GM13976 (cell line): ENCODE data around the gene IQGAP2.
A peak's percentile ranks its signal among the peaks of the same experiment; 100 is the strongest.

Source experiments
- DNase-seq: peaks from one replicate; pipeline ENCODE4 v3.0.0; 2012; ENCODE audit warnings: low spot score
- CTCF ChIP-seq: IDR thresholded peaks from 2 replicates; pipeline ENCODE4 v1.5.1; 2012; ENCODE audit warnings: borderline replicate concordance, mild to moderate bottlenecking; ENCODE audit not compliant: insufficient read depth; ENCODE audit errors: extremely low read depth, missing control alignments, control extremely low read depth
- in situ Hi-C: fragments of 300-500 bp; cut with MboI; formaldehyde crosslinking; loops from one replicate; pipeline ENCODE4 v1.12.0; 2022; ENCODE audit warnings: low sequenced_read_pairs, mixed read lengths, inconsistent platforms; ENCODE audit not compliant: unreplicated experiment

Gene IQGAP2

GRCh38 chr5:76582230-76583162 is 179.4 kb downstream of the IQGAP2 start:
- peak; percentile 35 for DNase-seq
- no peak for TF ChIP-seq CTCF
- in situ Hi-C loops: no loop called here

- in situ Hi-C loops: no loop called here
- DNase-seq: no peak
Measured at GRCh38 chr5:76583163-76584047, 180.3 kb downstream of the IQGAP2 start.

GRCh38 chr5:76585783-76586217 is 182.7 kb downstream of the IQGAP2 start:
- TF ChIP-seq CTCF: no peak
- no peak for DNase-seq
- in situ Hi-C loops: no loop called here

More at GRCh38 chr5:76583163-76584047, 180.3 kb downstream of the IQGAP2 start:
- peak; percentile 20 for TF ChIP-seq CTCF

GRCh38 chr5:76586531-76586930 is 183.4 kb downstream of the IQGAP2 start:
- TF ChIP-seq CTCF: no peak
- DNase-seq: no peak
- in situ Hi-C loops: no loop called here

GRCh38 chr5:76590027-76590426 is 186.9 kb downstream of the IQGAP2 start:
- peak; percentile 42 for DNase-seq
- TF ChIP-seq CTCF: no peak

GRCh38 chr5:76591366-76591765 is 188.3 kb downstream of the IQGAP2 start:
- in situ Hi-C loops: loop anchor here (10.0 kb wide), 1 partner anchor 183 kb away; no protein-coding TSS in a partner anchor
- no peak for DNase-seq
- TF ChIP-seq CTCF: no peak

More at GRCh38 chr5:76590027-76590426, 186.9 kb downstream of the IQGAP2 start:
- in situ Hi-C loops: loop anchor here (10.0 kb wide), 1 partner anchor 185 kb away; no protein-coding TSS in a partner anchor
